Measurements from ENCODE around the gene TM4SF5. TPM values are rescaled to one million over a fixed set of nuclear protein-coding genes. Genes with fewer than 3 reads are reported as not detected.

The TM4SF5 gene
- total and polyA plus RNA-seq, 9 donors: 0.31 to 0.83 TPM; not detected in 7

GRCh38 chr17:4816826-4817225, 45.1 kb downstream of the TM4SF5 start:
- H3K27ac ChIP-seq: no peak overlapping the region
- H3K4me1 ChIP-seq (ENCODE audit: insufficient read depth): no peaks in the 10 kb centered on the region
- H3K9me3 ChIP-seq: no peaks in the 10 kb centered on the region
- no peaks in the 10 kb centered on the region for H3K27me3 ChIP-seq
- intact Hi-C loops (cut with DNase I): no loop called here
- H3K4me3 ChIP-seq: no peak overlapping the region
- no peaks in the 10 kb centered on the region for H3K36me3 ChIP-seq
- 82 to 91% (median 87%) methylated on average over 13 of the region's 13 CpGs for WGBS, 3 donors
- TF ChIP-seq CTCF (IDR thresholded peaks at IDR 0.05): no peak
- TF ChIP-seq EP300 (IDR thresholded peaks at IDR 0.05): no peak
- no peak for TF ChIP-seq POLR2A (IDR thresholded peaks at IDR 0.05)
- DNase-seq: no peak

- no peaks in the 10 kb centered on the region for H3K36me3 ChIP-seq
- DNase-seq: no peak
- H3K27ac ChIP-seq: no peak overlapping the region
- H3K9me3 ChIP-seq: no peaks in the 10 kb centered on the region
- H3K27me3 ChIP-seq: no peaks in the 10 kb centered on the region
- WGBS, 3 donors: 72 to 76% (median 73%) methylated on average over 12 of the region's 12 CpGs
- no peaks in the 10 kb centered on the region for H3K4me1 ChIP-seq (ENCODE audit: insufficient read depth)
- intact Hi-C loops (cut with DNase I): no loop called here
- H3K4me3 ChIP-seq: no peak overlapping the region
- no peak for TF ChIP-seq CTCF (IDR thresholded peaks at IDR 0.05)
- no peak for TF ChIP-seq POLR2A (IDR thresholded peaks at IDR 0.05)
- no peak for TF ChIP-seq EP300 (IDR thresholded peaks at IDR 0.05)
Measured at GRCh38 chr17:4818276-4818675, 46.6 kb downstream of the TM4SF5 start.

- DNase-seq: no peak
- Histone ChIP-seq H3K4me1 (ENCODE audit: insufficient read depth) (no peaks in the 10 kb centered on the region), H3K27me3 (no peaks in the 10 kb centered on the region), H3K27ac (no peak overlapping the region), H3K4me3 (no peak overlapping the region), H3K36me3 (no peaks in the 10 kb centered on the region), H3K9me3 (no peaks in the 10 kb centered on the region)
- WGBS, 3 donors: 55 to 60% (median 59%) methylated on average over 3 of the region's 3 CpGs
- intact Hi-C loops (cut with DNase I): no loop called here
- no peak for TF ChIP-seq EP300 (IDR thresholded peaks at IDR 0.05)
- TF ChIP-seq POLR2A (IDR thresholded peaks at IDR 0.05): no peak
- no peak for TF ChIP-seq CTCF (IDR thresholded peaks at IDR 0.05)
Measured at GRCh38 chr17:4822835-4823234, 51.1 kb downstream of the TM4SF5 start.

- Histone ChIP-seq H3K27ac (no peak overlapping the region), H3K4me3 (no peak overlapping the region), H3K36me3 (no peaks in the 10 kb centered on the region), H3K4me1 (ENCODE audit: insufficient read depth) (no peaks in the 10 kb centered on the region), H3K27me3 (no peaks in the 10 kb centered on the region), H3K9me3 (no peaks in the 10 kb centered on the region)
- no peak for DNase-seq
- intact Hi-C loops (cut with DNase I): no loop called here
- TF ChIP-seq CTCF (IDR thresholded peaks at IDR 0.05) (no peak), EP300 (IDR thresholded peaks at IDR 0.05) (no peak), POLR2A (IDR thresholded peaks at IDR 0.05) (no peak)
- WGBS, 3 donors: 63 to 68% (median 66%) methylated on average over 12 of the region's 12 CpGs
Measured at GRCh38 chr17:4823373-4824089, 51.8 kb downstream of the TM4SF5 start.
